ENCODE results near the gene PLSCR4. TPM values are rescaled to one million over a fixed set of nuclear protein-coding genes. Genes with fewer than 3 reads are reported as not detected.

The PLSCR4 gene
- total and polyA plus RNA-seq, 4 donors = 19.5 to 56.4 (median 34.9) TPM

- Histone ChIP-seq H3K36me3 (ENCODE audit: control insufficient read depth in 4 of 4, insufficient read depth in 3 of 4, low read depth in 1 of 4, low read length in 3 of 4) (peaks cover 0 to 4% (median 2%) of the 10 kb centered on the region in 4 donors), H3K4me3 (ENCODE audit: low read depth in 1 of 3, low read length in 3 of 3) (peak overlapping the region in 1 of 3 donors; percentile 29), H3K4me1 (ENCODE audit: control insufficient read depth in 4 of 4, insufficient read depth in 4 of 4, low read length in 3 of 4) (peaks cover 3 to 24% (median 6%) of the 10 kb centered on the region in 4 donors), H3K9ac (ENCODE audit: low read depth in 1 of 2, low read length in 2 of 2) (no peak overlapping the region), H3K27ac (ENCODE audit: low read depth in 1 of 2, low read length in 2 of 2) (peak overlapping the region; percentile 58 to 59), H3K27me3 (ENCODE audit: control insufficient read depth in 4 of 4, insufficient read depth in 4 of 4, low read length in 3 of 4) (no peaks in the 10 kb centered on the region), H3K9me3 (ENCODE audit: control insufficient read depth in 4 of 4, low read length in 3 of 4) (no peaks in the 10 kb centered on the region)
- DNase-seq (ENCODE audit: low spot score) = no peak
- TF ChIP-seq RXRA (IDR thresholded peaks at IDR 0.05) (no peak), NR2F2 (IDR thresholded peaks at IDR 0.05) (no peak)
Observed at GRCh38 chr3:146221276-146221675, 29.6 kb downstream of the PLSCR4 start.

- peaks cover 3 to 5% (median 5%) of the 10 kb centered on the region in 4 donors for H3K36me3 ChIP-seq (ENCODE audit: control insufficient read depth in 4 of 4, insufficient read depth in 3 of 4, low read depth in 1 of 4, low read length in 3 of 4)
- TF ChIP-seq CTCF (IDR thresholded peaks at IDR 0.05; ENCODE audit: low read depth, low read length, missing input control) (peak; percentile 74), RAD21 (IDR thresholded peaks at IDR 0.05) (peak; percentile 87 to 89), FOXA1 (IDR thresholded peaks at IDR 0.05) (no peak)
- H3K9me3 ChIP-seq (ENCODE audit: control insufficient read depth in 4 of 4, low read length in 3 of 4) = no peaks in the 10 kb centered on the region
- no peak for DNase-seq (ENCODE audit: low spot score)
- no peak overlapping the region for H3K27ac ChIP-seq (ENCODE audit: low read depth in 1 of 2, low read length in 2 of 2)
- peaks cover 3 to 23% (median 6%) of the 10 kb centered on the region in 4 donors for H3K4me1 ChIP-seq (ENCODE audit: control insufficient read depth in 4 of 4, insufficient read depth in 4 of 4, low read length in 3 of 4)
- H3K4me3 ChIP-seq (ENCODE audit: low read depth in 1 of 3, low read length in 3 of 3) = no peak overlapping the region
- 71% methylated on average over 13 of the region's 13 CpGs for WGBS
- H3K27me3 ChIP-seq (ENCODE audit: control insufficient read depth in 4 of 4, insufficient read depth in 4 of 4, low read length in 3 of 4) = no peaks in the 10 kb centered on the region
- no peak overlapping the region for H3K9ac ChIP-seq (ENCODE audit: low read depth in 1 of 2, low read length in 2 of 2)
Observed at GRCh38 chr3:146218880-146219866, 31.7 kb downstream of the PLSCR4 start.

- no peak overlapping the region for H3K27ac ChIP-seq (ENCODE audit: low read depth in 1 of 2, low read length in 2 of 2)
- H3K36me3 ChIP-seq (ENCODE audit: control insufficient read depth in 4 of 4, insufficient read depth in 3 of 4, low read depth in 1 of 4, low read length in 3 of 4) = peaks cover 3 to 5% (median 5%) of the 10 kb centered on the region in 4 donors
- no peak for DNase-seq (ENCODE audit: low spot score)
- no peak overlapping the region for H3K9ac ChIP-seq (ENCODE audit: low read depth in 1 of 2, low read length in 2 of 2)
- peaks cover 0 to 10% (median 6%) of the 10 kb centered on the region in 4 donors for H3K4me1 ChIP-seq (ENCODE audit: control insufficient read depth in 4 of 4, insufficient read depth in 4 of 4, low read length in 3 of 4)
- no peak overlapping the region for H3K4me3 ChIP-seq (ENCODE audit: low read depth in 1 of 3, low read length in 3 of 3)
- 89% methylated on average over 2 of the region's 2 CpGs for WGBS
- no peaks in the 10 kb centered on the region for H3K27me3 ChIP-seq (ENCODE audit: control insufficient read depth in 4 of 4, insufficient read depth in 4 of 4, low read length in 3 of 4)
- no peaks in the 10 kb centered on the region for H3K9me3 ChIP-seq (ENCODE audit: control insufficient read depth in 4 of 4, low read length in 3 of 4)
- TF ChIP-seq EGR1 (IDR thresholded peaks at IDR 0.05; ENCODE audit: low read depth in 2 of 2) = no peak
- no peak for TF ChIP-seq SP1 (IDR thresholded peaks at IDR 0.05)
- TF ChIP-seq GABPA (IDR thresholded peaks at IDR 0.05 in 1 of 2, conservative IDR thresholded peaks at IDR 0.05 in 1 of 2) = no peak
- TF ChIP-seq TAF1 (conservative IDR thresholded peaks at IDR 0.05) = no peak
- TF ChIP-seq YY1 (IDR thresholded peaks at IDR 0.05) = no peak
- no peak for TF ChIP-seq HNF4A (conservative IDR thresholded peaks at IDR 0.05)
- TF ChIP-seq RXRA (IDR thresholded peaks at IDR 0.05) = no peak
- TF ChIP-seq REST (IDR thresholded peaks at IDR 0.05) = no peak
- no peak for TF ChIP-seq RAD21 (IDR thresholded peaks at IDR 0.05)
- no peak for TF ChIP-seq ZBTB33 (IDR thresholded peaks at IDR 0.05)
- no peak for TF ChIP-seq MAX (IDR thresholded peaks at IDR 0.05)
- TF ChIP-seq NR2F2 (IDR thresholded peaks at IDR 0.05) = no peak
- TF ChIP-seq CTCF (IDR thresholded peaks at IDR 0.05; ENCODE audit: low read depth, low read length, missing input control) = no peak
- no peak for TF ChIP-seq JUND (IDR thresholded peaks at IDR 0.05)
Observed at GRCh38 chr3:146217324-146217723, 33.6 kb downstream of the PLSCR4 start.
